Caco-2 (cell line): Measurements from ENCODE around the gene CEP170B. TPM values are rescaled to one million over a fixed set of nuclear protein-coding genes. Genes with fewer than 3 reads are reported as not detected.

ENCODE experiments used
- BruUV-seq: library from RNA; stranded (reverse); fragments of 400-500 nt; replicated peaks from 2 replicates; lab custom pipeline; 2021; lab: Mats Ljungman, UMichigan
- CTCF ChIA-PET: fragments of 300-600 bp; sonication (Branson Sonifier 250); formaldehyde crosslinking; loops from one replicate; lab custom pipeline; 2022; ENCODE audit warnings: antibody characterized with exemption; lab: Charles Lee
- POLR2A ChIA-PET: fragments of 300-600 bp; sonication (Branson Sonifier 250); formaldehyde crosslinking; loops from one replicate; lab custom pipeline; 2022; ENCODE audit warnings: antibody characterized with exemption; lab: Charles Lee
- DNase-seq, 2 experiments: peaks; one replicate each; pipeline versions ENCODE4 v3.0.0 to v3.0.0-alpha.2; 2020 to 2022
- H3K27me3 ChIP-seq: replicated peaks from 2 replicates; pipeline ENCODE4 v1.6.0; 2011; ENCODE audit warnings: low read length; ENCODE audit not compliant: control insufficient read depth, insufficient read depth
- H3K36me3 ChIP-seq: 2 replicates; pipeline ENCODE4 v1.5.1; 2011; ENCODE audit warnings: low read length; ENCODE audit not compliant: control insufficient read depth, insufficient read depth
- H3K4me1 ChIP-seq: fragments of 250-450 bp; sonication (Bioruptor Pico); 2 replicates; pipeline ENCODE4 v1.5.1; 2020; ENCODE audit warnings: mild to moderate bottlenecking
- H3K4me3 ChIP-seq: 2 replicates; pipeline ENCODE4 v1.5.1; 2011; ENCODE audit warnings: low read depth, mild to moderate bottlenecking, control low read depth, low read length
- H3K9me3 ChIP-seq: fragments of 250-450 bp; sonication (Bioruptor Pico); 2 replicates; pipeline ENCODE4 v1.5.1; 2020; ENCODE audit warnings: mild to moderate bottlenecking, moderate library complexity
- H3K27ac Mint-ChIP-seq: one replicate; pipeline ENCODE4 v1.8.0; 2022; ENCODE audit warnings: mixed read lengths; ENCODE audit not compliant: unreplicated experiment
- H3K27me3 Mint-ChIP-seq: one replicate; pipeline ENCODE4 v1.8.0; 2022; ENCODE audit warnings: mixed read lengths; ENCODE audit not compliant: insufficient read depth, unreplicated experiment
- H3K36me3 Mint-ChIP-seq: one replicate; pipeline ENCODE4 v1.8.0; 2022; ENCODE audit warnings: mild to moderate bottlenecking, mixed read lengths; ENCODE audit not compliant: insufficient read depth, unreplicated experiment
- H3K4me1 Mint-ChIP-seq: one replicate; pipeline ENCODE4 v1.8.0; 2022; ENCODE audit warnings: low read depth, mixed read lengths; ENCODE audit not compliant: unreplicated experiment
- H3K4me3 Mint-ChIP-seq: one replicate; pipeline ENCODE4 v1.8.0; 2022; ENCODE audit warnings: mild to moderate bottlenecking, moderate library complexity, mixed read lengths; ENCODE audit not compliant: unreplicated experiment
- H3K9me3 Mint-ChIP-seq: one replicate; pipeline ENCODE4 v1.8.0; 2022; ENCODE audit warnings: mixed read lengths; ENCODE audit not compliant: unreplicated experiment
- intact Hi-C: fragments of 100-400 bp; cut with micrococcal nuclease; formaldehyde crosslinking; loops from one replicate; pipeline ENCODE4 v1.10.0; 2022; ENCODE audit not compliant: unreplicated experiment
- total RNA-seq: library from RNA; stranded (reverse); gene quantifications from 2 replicates; pipeline ENCODE4 v1.2.3, GENCODE V29; 2022
- TF ChIP-seq, protein P1 (sequence below), 2 experiments: fragments of 200-600 bp in 1 of 2; IDR thresholded peaks; 1 replicate in 1 of 2; 2 replicates in 1 of 2; pipeline versions ENCODE4 v1.5.1 to v1.8.0; 2011 to 2022; ENCODE audit warnings: antibody characterized with exemption in 1 of 2, control low read depth in 1 of 2, inconsistent platforms in 1 of 2, low read depth in 1 of 2, low read length in 1 of 2, mild to moderate bottlenecking in 1 of 2, moderate library complexity in 1 of 2; ENCODE audit not compliant: insufficient read depth in 1 of 2, severe bottlenecking in 1 of 2, unreplicated experiment in 1 of 2

CEP170B gene
- total RNA-seq, 1 experiment from 2014 or later, result 31.6 TPM

DNA sequence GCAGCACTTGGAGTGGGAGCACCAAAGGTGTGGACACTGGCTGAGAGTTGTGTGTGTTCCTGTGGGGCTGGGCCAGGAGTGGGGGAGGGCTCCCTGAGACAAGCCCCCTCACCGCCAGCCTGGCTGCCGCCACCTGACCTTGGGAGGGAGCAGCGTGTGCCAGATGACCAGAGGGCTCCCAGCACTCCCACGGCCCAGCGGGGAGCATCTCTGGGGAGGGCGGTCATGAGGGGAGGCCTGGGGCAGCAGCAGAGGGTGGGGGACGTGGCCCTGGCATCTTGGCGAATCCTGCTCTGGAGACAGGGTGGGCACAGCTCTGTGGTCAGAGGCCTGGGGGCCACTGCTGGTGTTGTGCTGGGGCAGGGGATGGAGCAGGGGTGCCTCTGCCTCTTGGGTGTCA is 10.7 kb downstream of the CEP170B start:
- POLR2A ChIA-PET, result no interaction called here
- H3K4me3 Mint-ChIP-seq, result no peak overlapping the region
- no peaks in the 10 kb centered on the region for H3K4me1 ChIP-seq
- intact Hi-C loops, result no loop called here
- no peak overlapping the region for H3K4me3 ChIP-seq
- no TSS peak for BruUV-seq
- H3K9me3 ChIP-seq, result no peaks in the 10 kb centered on the region
- H3K4me1 Mint-ChIP-seq, result no peaks in the 10 kb centered on the region
- H3K36me3 Mint-ChIP-seq, result peaks cover 20% of the 10 kb centered on the region
- no peaks in the 10 kb centered on the region for H3K27me3 Mint-ChIP-seq
- no peak overlapping the region for H3K27ac Mint-ChIP-seq
- no peaks in the 10 kb centered on the region for H3K9me3 Mint-ChIP-seq
- CTCF ChIA-PET, result interaction anchor here (1.0 kb wide), 1 partner anchor 100 kb away, joined by 5 read pairs; no protein-coding TSS in a partner anchor
- TF ChIP-seq, protein P1, sequence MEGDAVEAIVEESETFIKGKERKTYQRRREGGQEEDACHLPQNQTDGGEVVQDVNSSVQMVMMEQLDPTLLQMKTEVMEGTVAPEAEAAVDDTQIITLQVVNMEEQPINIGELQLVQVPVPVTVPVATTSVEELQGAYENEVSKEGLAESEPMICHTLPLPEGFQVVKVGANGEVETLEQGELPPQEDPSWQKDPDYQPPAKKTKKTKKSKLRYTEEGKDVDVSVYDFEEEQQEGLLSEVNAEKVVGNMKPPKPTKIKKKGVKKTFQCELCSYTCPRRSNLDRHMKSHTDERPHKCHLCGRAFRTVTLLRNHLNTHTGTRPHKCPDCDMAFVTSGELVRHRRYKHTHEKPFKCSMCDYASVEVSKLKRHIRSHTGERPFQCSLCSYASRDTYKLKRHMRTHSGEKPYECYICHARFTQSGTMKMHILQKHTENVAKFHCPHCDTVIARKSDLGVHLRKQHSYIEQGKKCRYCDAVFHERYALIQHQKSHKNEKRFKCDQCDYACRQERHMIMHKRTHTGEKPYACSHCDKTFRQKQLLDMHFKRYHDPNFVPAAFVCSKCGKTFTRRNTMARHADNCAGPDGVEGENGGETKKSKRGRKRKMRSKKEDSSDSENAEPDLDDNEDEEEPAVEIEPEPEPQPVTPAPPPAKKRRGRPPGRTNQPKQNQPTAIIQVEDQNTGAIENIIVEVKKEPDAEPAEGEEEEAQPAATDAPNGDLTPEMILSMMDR (IDR thresholded peaks at IDR 0.05; ENCODE audit: insufficient read depth in 1 of 2, low read depth in 1 of 2, low read length in 1 of 2, severe bottlenecking in 1 of 2, unreplicated experiment in 1 of 2), result no peak
- H3K27me3 ChIP-seq, result no peaks in the 10 kb centered on the region
- no peaks in the 10 kb centered on the region; the same call in 1 of the 2 replicates for H3K36me3 ChIP-seq
- no peak for DNase-seq

GRCh38 chr14:104876251-104876699 is 11.2 kb downstream of the CEP170B start:
- ChIA-PET POLR2A (no interaction called here), CTCF (interaction anchor here (0.6 to 1.0 kb wide), 2 partner anchors 99 to 160 kb away, joined by 3 to 5 read pairs; no protein-coding TSS in a partner anchor)
- intact Hi-C loops, result no loop called here
- Mint-ChIP-seq H3K27me3 (no peaks in the 10 kb centered on the region), H3K4me1 (no peaks in the 10 kb centered on the region), H3K27ac (no peak overlapping the region), H3K9me3 (no peaks in the 10 kb centered on the region), H3K36me3 (peaks cover 15% of the 10 kb centered on the region), H3K4me3 (no peak overlapping the region)
- Histone ChIP-seq H3K9me3 (no peaks in the 10 kb centered on the region), H3K4me1 (no peaks in the 10 kb centered on the region), H3K4me3 (no peak overlapping the region), H3K27me3 (no peaks in the 10 kb centered on the region), H3K36me3 (no peaks in the 10 kb centered on the region; the same call in 1 of the 2 replicates)
- peak; percentile 55 to 56 for DNase-seq
- TF ChIP-seq, protein P1 (IDR thresholded peaks at IDR 0.05; ENCODE audit: insufficient read depth in 1 of 2, low read depth in 1 of 2, low read length in 1 of 2, severe bottlenecking in 1 of 2, unreplicated experiment in 1 of 2), result no peak
- BruUV-seq, result no TSS peak

GRCh38 chr14:104877066-104877805 is 12.2 kb downstream of the CEP170B start:
- H3K4me1 Mint-ChIP-seq, result no peaks in the 10 kb centered on the region
- no TSS peak for BruUV-seq

More at GRCh38 chr14:104877066-104877805, 12.2 kb downstream of the CEP170B start:
- H3K27ac Mint-ChIP-seq, result peak overlapping the region; percentile 32
- Histone ChIP-seq H3K27me3 (no peaks in the 10 kb centered on the region), H3K4me1 (peaks cover 3% of the 10 kb centered on the region; the same call in 1 of the 2 replicates), H3K4me3 (no peak overlapping the region), H3K9me3 (no peaks in the 10 kb centered on the region), H3K36me3 (no peaks in the 10 kb centered on the region; the same call in 1 of the 2 replicates)
- CTCF ChIA-PET, result no interaction called here
- TF ChIP-seq, protein P1 (IDR thresholded peaks at IDR 0.05; ENCODE audit: insufficient read depth in 1 of 2, low read depth in 1 of 2, low read length in 1 of 2, severe bottlenecking in 1 of 2, unreplicated experiment in 1 of 2), result no peak
- intact Hi-C loops, result no loop called here
- H3K4me3 Mint-ChIP-seq, result no peak overlapping the region
- DNase-seq, result no peak
- H3K36me3 Mint-ChIP-seq, result peaks cover 18% of the 10 kb centered on the region
- POLR2A ChIA-PET, result no interaction called here
- no peaks in the 10 kb centered on the region for H3K9me3 Mint-ChIP-seq
- no peaks in the 10 kb centered on the region for H3K27me3 Mint-ChIP-seq
